Epithelial cell of esophagus (primary cell): ENCODE measurements around the gene RNF214.

Experiments
- DNase-seq: peaks from one replicate; pipeline ENCODE4 v3.0.0; 2010; ENCODE audit warnings: low read depth
- H3K4me3 ChIP-seq: 2 replicates; pipeline ENCODE4 v1.5.1; 2011; ENCODE audit warnings: mild to moderate bottlenecking, low read length, control low read depth
- TF ChIP-seq, protein P1 (sequence below): IDR thresholded peaks from 2 replicates; pipeline ENCODE4 v1.5.1; 2011; ENCODE audit warnings: low read depth, mild to moderate bottlenecking, low read length, control low read depth, inconsistent platforms; ENCODE audit not compliant: insufficient read depth; ENCODE audit errors: missing control alignments

RNF214 gene

DNA sequence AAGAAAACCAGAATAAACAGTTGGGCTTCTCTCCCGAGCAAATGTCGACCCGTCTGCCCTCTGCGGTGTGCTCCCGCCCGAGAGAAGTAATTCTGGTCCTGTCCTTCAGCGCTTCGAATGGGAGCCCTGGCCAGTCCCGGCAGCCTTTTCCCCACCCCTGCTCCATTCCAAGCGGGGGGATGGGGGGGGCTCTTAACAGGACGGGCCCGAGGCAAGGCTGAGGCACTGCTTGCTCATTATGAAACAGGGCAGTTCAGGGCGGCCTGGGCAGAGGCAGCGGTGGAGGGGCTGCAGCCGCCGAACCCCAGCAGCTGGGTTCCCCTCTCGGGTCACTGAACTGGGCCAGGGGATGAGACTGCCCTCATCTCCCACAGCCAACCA is 67.8 kb downstream of the RNF214 start:
- TF ChIP-seq, protein P1, sequence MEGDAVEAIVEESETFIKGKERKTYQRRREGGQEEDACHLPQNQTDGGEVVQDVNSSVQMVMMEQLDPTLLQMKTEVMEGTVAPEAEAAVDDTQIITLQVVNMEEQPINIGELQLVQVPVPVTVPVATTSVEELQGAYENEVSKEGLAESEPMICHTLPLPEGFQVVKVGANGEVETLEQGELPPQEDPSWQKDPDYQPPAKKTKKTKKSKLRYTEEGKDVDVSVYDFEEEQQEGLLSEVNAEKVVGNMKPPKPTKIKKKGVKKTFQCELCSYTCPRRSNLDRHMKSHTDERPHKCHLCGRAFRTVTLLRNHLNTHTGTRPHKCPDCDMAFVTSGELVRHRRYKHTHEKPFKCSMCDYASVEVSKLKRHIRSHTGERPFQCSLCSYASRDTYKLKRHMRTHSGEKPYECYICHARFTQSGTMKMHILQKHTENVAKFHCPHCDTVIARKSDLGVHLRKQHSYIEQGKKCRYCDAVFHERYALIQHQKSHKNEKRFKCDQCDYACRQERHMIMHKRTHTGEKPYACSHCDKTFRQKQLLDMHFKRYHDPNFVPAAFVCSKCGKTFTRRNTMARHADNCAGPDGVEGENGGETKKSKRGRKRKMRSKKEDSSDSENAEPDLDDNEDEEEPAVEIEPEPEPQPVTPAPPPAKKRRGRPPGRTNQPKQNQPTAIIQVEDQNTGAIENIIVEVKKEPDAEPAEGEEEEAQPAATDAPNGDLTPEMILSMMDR = no peak
- H3K4me3 ChIP-seq = no peak overlapping the region

DNA sequence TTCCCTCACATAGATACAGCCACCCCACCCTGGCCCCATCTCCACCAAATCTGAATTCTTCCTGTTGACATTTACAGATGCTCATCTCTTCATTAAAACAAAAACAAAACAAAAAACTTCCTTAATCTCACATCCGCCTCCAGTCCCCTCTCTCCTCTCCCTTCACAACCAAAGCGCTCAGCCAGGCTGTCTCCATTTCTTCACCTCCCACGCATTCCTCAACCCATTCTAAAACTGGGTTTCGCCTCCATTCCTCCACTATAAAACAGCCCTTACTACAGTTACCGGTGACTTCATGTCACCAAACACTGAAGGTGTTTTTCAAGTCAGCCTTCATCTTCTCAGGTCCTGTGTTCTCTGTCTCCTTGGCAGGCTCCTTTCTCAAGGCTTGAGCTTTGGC is 68.3 kb downstream of the RNF214 start:
- H3K4me3 ChIP-seq = no peak overlapping the region
- DNase-seq = no peak
- TF ChIP-seq, protein P1 = no peak

More for the DNA sequence above, 67.8 kb downstream of the RNF214 start:
- DNase-seq = no peak

DNA sequence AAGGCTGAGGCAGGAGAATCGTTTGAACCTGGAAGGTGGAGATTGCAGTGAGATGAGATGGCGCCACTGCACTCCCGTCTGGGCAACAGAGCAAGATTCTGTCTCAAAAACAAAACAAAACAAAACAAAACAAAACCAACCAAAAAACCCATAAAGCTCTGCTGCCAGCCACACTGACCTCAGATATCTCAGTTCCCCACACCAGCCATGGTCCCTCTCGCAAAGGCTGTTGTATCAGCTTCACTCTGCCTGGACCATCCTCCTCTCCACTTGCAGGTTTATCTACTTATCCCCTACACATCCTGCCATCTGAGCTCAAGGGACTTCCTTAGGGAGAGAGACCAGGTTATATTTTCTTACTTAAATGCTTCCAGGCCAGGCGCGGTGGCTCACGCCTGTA is 69.8 kb downstream of the RNF214 start:
- H3K4me3 ChIP-seq = no peak overlapping the region
- no peak for DNase-seq
- TF ChIP-seq, protein P1 = no peak

DNA sequence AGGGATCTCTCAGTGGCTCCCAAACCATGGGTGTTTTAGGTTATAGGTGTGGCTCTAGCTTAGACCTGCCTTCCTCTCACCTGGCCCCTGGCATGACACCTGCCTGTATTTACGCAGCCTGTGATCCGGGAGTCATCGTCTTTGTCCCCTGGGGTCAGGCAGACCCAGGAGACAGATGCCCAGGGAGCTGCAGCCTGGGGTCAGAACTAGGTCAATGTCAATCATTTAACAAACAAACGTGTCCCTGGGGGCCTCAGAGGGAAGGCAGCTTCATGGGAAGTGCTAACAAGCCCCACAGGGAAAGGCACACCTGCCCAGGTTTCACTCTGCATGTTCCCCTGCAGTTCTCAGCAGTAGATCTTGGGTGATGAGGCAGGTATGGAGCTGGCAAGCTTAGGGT is 70.6 kb downstream of the RNF214 start:
- no peak overlapping the region for H3K4me3 ChIP-seq
- TF ChIP-seq, protein P1 = no peak
- no peak for DNase-seq

DNA sequence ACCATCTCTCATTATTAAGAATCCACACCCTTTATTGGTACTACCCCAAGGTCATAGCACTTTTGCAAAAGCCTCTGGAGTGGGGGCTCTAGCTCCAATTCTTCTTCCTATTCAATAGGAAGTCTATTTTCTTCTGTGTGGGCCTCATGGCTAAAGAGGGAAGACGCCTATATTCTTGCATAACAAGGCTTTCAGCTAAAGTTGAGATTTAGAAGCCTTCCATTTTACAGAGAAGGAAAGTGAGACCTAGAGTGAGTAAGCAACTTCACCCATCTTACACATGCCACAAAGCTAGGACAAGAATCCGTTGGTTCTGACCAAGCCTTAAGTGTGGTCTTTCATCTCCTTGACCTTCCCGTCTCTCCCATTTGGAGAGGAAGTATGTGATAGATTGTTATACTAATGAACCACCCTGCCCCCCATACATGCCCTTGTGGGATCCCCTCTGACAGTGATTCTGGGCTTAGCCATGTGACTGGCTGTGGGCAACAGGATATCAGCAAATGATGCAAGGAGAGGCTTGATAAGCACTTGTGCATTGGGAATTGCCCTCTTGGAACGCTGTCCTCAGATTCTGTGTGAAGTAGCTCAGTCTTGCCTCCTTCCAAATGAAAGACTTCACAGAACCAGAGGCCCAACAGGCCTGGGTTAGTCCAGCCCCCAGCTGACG is 71.3 kb downstream of the RNF214 start:
- TF ChIP-seq, protein P1 = no peak
- no peak for DNase-seq
- no peak overlapping the region for H3K4me3 ChIP-seq

DNA sequence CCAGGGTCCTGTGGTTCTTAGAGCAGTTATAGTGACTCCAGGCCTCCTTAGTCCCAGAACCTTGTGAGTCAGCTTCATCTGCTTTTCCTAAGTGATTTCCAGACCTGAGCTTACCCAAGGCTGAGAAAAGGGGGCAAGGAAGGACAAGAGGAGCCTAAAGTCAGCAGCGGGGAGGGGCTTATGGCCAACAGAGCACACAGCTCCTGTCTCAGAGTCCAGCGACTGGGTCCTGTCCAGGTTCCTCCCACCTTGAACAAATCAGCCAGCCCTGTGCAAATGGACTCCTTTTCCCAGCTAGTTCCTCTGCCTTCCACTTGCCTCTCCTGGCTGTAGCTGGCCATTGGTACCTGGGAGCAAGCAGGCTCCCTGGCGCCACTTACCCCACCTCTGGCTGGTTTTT is 72.7 kb downstream of the RNF214 start:
- TF ChIP-seq, protein P1 = no peak
- no peak for DNase-seq

DNA sequence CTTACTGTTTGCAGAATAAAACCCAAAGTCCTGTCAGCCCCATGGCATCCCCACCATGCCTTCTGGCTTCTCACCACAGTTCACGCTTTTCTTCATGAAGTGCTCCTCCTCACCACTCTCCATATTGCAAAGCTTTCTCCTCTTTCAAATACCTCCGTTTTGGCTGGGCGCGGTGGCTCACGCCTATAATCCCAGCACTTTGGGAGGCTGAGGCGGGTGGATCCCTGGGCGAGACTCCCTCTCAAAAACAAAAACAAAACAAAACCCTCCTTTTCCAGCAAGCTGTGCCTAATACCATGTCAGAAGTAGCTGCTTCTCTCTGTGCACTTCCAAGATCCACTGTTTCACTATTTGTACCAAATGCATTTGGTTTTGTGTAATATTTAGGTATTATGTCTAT is 76.8 kb downstream of the RNF214 start:
- no peak for DNase-seq
- TF ChIP-seq, protein P1 = no peak
- H3K4me3 ChIP-seq = no peak overlapping the region

More for the DNA sequence above, 72.7 kb downstream of the RNF214 start:
- H3K4me3 ChIP-seq = no peak overlapping the region
